CD4-positive, CD25-positive, alpha-beta regulatory T cell (primary cell): ENCODE results near the gene TEX54. TPM values are rescaled to one million over a fixed set of nuclear protein-coding genes. Genes with fewer than 3 reads are reported as not detected.
A peak's percentile ranks its signal among the peaks of the same experiment; 100 is the strongest.

Source experiments
- ATAC-seq, 2 donors: fragments of 150-1000 bp; cut with Tn5 transposase; one replicate each; pipeline ENCODE4 v1.10.0; 2021; ENCODE audit warnings: low read depth in 2 of 2, moderate number of reproducible peaks in 2 of 2, moderate library complexity in 1 of 2
- DNase-seq, 3 donors: peaks; one replicate each; pipeline versions ENCODE4 v3.0.0 to v3.0.0-alpha.2; 2012 to 2022; ENCODE audit warnings: mixed read lengths in 1 of 3
- H3K27ac ChIP-seq: one replicate; pipeline ENCODE4 v1.7.0; 2013; ENCODE audit warnings: mild to moderate bottlenecking, low read length; ENCODE audit not compliant: insufficient read depth, poor library complexity, severe bottlenecking
- H3K27me3 ChIP-seq: one replicate; pipeline ENCODE4 v1.7.0; 2013; ENCODE audit warnings: low read length; ENCODE audit not compliant: control insufficient read depth, insufficient read depth
- H3K36me3 ChIP-seq: one replicate; pipeline ENCODE4 v1.7.0; 2013; ENCODE audit warnings: mild to moderate bottlenecking, low read length, moderate library complexity; ENCODE audit not compliant: control insufficient read depth, insufficient read depth
- H3K4me1 ChIP-seq: 2 replicates; pipeline ENCODE4 v1.7.0; 2013; ENCODE audit warnings: mild to moderate bottlenecking, low read length; ENCODE audit not compliant: insufficient read depth, control insufficient read depth, poor library complexity, severe bottlenecking
- H3K4me3 ChIP-seq: one replicate; pipeline ENCODE4 v1.7.0; 2013; ENCODE audit warnings: low read depth, mild to moderate bottlenecking, low read length, moderate library complexity
- H3K9me3 ChIP-seq, 2 experiments: 1 replicate in 1 of 2; 2 replicates in 1 of 2; pipeline ENCODE4 v1.7.0; 2013; ENCODE audit warnings: low read length in 2 of 2, mild to moderate bottlenecking in 1 of 2, moderate library complexity in 1 of 2; ENCODE audit not compliant: control insufficient read depth in 2 of 2
- H3K27ac Mint-ChIP-seq, 3 donors: one replicate each; pipeline ENCODE4 v1.8.0; 2020 to 2022; ENCODE audit warnings: mild to moderate bottlenecking in 3 of 3, mixed read lengths in 3 of 3, moderate library complexity in 2 of 3
- H3K27me3 Mint-ChIP-seq: one replicate; pipeline ENCODE4 v1.8.0; 2022; ENCODE audit warnings: mild to moderate bottlenecking, mixed read lengths
- H3K36me3 Mint-ChIP-seq: one replicate; pipeline ENCODE4 v1.8.0; 2020; ENCODE audit warnings: mixed read lengths
- H3K4me1 Mint-ChIP-seq, 4 donors: one replicate each; pipeline ENCODE4 v1.8.0; 2020 to 2022; ENCODE audit warnings: mixed read lengths in 4 of 4, mild to moderate bottlenecking in 1 of 4
- H3K4me3 Mint-ChIP-seq, 4 donors: one replicate each; pipeline ENCODE4 v1.8.0; 2020 to 2022; ENCODE audit warnings: mild to moderate bottlenecking in 4 of 4, mixed read lengths in 4 of 4, moderate library complexity in 3 of 4
- H3K9me3 Mint-ChIP-seq, 7 donors: one replicate each; pipeline ENCODE4 v1.8.0; 2020 to 2022; ENCODE audit warnings: mixed read lengths in 7 of 7, mild to moderate bottlenecking in 3 of 7, moderate library complexity in 2 of 7
- polyA plus RNA-seq, 4 donors: library from polyadenylated mRNA; unstranded; fragments of 300-500 nt; fragmentation: Illumina TruSeq; gene quantifications; one replicate each; pipeline ENCODE4 v1.2.3, GENCODE V29; 2021
- total RNA-seq: library from RNA; stranded (reverse); gene quantifications from one replicate; pipeline ENCODE4 v1.2.3, GENCODE V29; 2022

Gene TEX54
- total RNA-seq (not detected), polyA plus RNA-seq (1 to 10 TPM in 2 of 4 donors, under 1 TPM in 1, not detected in 1; 0.76 to 2.2 (median 2.1) TPM)

DNA sequence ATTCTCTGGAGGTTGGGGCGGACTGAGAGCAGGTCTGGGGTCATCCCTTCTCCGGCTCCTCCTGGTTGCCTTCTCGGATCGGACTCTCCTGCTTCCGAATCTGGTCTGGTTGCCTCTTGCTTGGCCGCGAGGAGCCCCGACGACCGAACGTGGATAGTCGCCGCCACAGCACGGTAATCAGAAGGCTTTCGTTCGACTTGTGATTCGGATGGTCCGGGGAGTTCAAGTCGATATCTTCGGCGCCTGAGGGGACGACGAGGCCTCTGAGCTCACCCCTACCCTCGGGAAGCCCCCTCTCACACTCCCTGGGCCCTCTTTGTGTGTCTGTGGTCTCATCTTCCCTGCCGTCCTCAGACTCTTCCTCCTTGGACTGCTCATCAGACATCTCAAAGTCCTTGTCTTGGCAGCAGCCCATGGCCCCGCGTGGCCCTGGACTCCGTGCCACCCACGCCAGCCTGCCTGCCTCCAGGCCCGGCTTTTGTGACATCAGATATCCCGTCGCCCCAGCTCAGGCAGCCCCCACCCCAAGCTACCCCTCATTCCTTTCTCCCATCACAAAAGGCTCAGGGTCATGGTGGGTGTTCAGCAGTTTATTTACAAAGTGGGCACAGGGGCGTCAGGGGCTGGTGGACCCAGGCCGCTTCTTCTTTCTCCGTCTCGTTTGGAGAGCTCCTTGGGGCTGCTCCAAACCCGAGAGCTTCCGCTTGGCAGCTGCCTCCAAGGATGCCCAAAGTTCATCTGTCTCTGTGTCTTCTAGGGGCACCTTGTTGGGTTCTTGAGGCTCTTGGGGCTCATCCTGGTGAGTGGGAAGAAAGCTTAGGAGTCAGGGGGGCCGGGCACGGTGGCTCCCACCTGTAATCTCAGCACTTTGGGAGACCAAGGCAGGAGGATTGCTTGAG is at the start of gene TEX54:
Gene TEX54 (minus strand): TSS at position 506 of the 899 bp plus-strand sequence.
- H3K27me3 ChIP-seq: no peaks in the 10 kb centered on the region
- Mint-ChIP-seq H3K4me1 (peaks cover 0 to 62% (median 25%) of the 10 kb centered on the region in 4 donors), H3K36me3 (peaks cover 18% of the 10 kb centered on the region), H3K4me3 (peak within 1 kb of the TSS; percentile 96 to 100 (median 98)), H3K9me3 (no peaks in the 10 kb centered on the region), H3K27ac (peak within 1 kb of the TSS; percentile 96 to 100 (median 100)), H3K27me3 (no peaks in the 10 kb centered on the region)
- DNase-seq (no peak), ATAC-seq (no peak)
- H3K4me1 ChIP-seq: peaks cover 32% of the 10 kb centered on the region
- H3K4me3 ChIP-seq: peak within 1 kb of the TSS; percentile 78
- H3K36me3 ChIP-seq: peaks cover 23% of the 10 kb centered on the region
- H3K27ac ChIP-seq: peak within 1 kb of the TSS; percentile 98
- H3K9me3 ChIP-seq: no peaks in the 10 kb centered on the region

GRCh38 chr11:62882431-62882749 is 49.7 kb upstream of the TEX54 start:
- Mint-ChIP-seq H3K4me3 (peak overlapping the region; percentile 97 to 100 (median 100)), H3K27ac (peak overlapping the region; percentile 99 to 100 (median 100)), H3K4me1 (peaks cover 11 to 63% (median 45%) of the 10 kb centered on the region in 4 donors), H3K9me3 (no peaks in the 10 kb centered on the region), H3K36me3 (peaks cover 40% of the 10 kb centered on the region), H3K27me3 (peaks cover 8% of the 10 kb centered on the region)
- Histone ChIP-seq H3K27me3 (no peaks in the 10 kb centered on the region), H3K4me1 (peaks cover 42% of the 10 kb centered on the region), H3K9me3 (no peaks in the 10 kb centered on the region), H3K4me3 (peak overlapping the region; percentile 96), H3K27ac (peak overlapping the region; percentile 98), H3K36me3 (peaks cover 48% of the 10 kb centered on the region)
- DNase-seq: peak in 1 of 3 donors; percentile 30
- ATAC-seq: no peak

- peak; percentile 74 to 77 for ATAC-seq
- Histone ChIP-seq H3K9me3 (no peaks in the 10 kb centered on the region), H3K4me1 (peaks cover 42% of the 10 kb centered on the region), H3K4me3 (peak overlapping the region; percentile 96), H3K27me3 (no peaks in the 10 kb centered on the region), H3K36me3 (peaks cover 42% of the 10 kb centered on the region), H3K27ac (peak overlapping the region; percentile 98)
- Mint-ChIP-seq H3K36me3 (peaks cover 37% of the 10 kb centered on the region), H3K4me1 (peaks cover 11 to 61% (median 43%) of the 10 kb centered on the region in 4 donors), H3K9me3 (no peaks in the 10 kb centered on the region), H3K4me3 (peak overlapping the region; percentile 97 to 100 (median 100)), H3K27ac (peak overlapping the region; percentile 99 to 100 (median 100)), H3K27me3 (peaks cover 8% of the 10 kb centered on the region)
- peak; percentile 90 to 96 (median 93) for DNase-seq
Measured at GRCh38 chr11:62881579-62882430, 49.2 kb upstream of the TEX54 start.

GRCh38 chr11:62880803-62881578 is 48.4 kb upstream of the TEX54 start, which contains the start of gene SLC3A2:
Gene SLC3A2 (plus strand): TSS chr11:62880896. CDS start chr11:62881024, 128 bp downstream.
- peak within 1 kb of the TSS; percentile 97 to 100 (median 100) for H3K4me3 Mint-ChIP-seq
- peaks cover 11 to 67% (median 42%) of the 10 kb centered on the region in 4 donors for H3K4me1 Mint-ChIP-seq
- peak; percentile 81 to 94 (median 90) for DNase-seq
- H3K27me3 ChIP-seq: no peaks in the 10 kb centered on the region
- peaks cover 36% of the 10 kb centered on the region for H3K36me3 Mint-ChIP-seq
- H3K27ac Mint-ChIP-seq: peak within 1 kb of the TSS; percentile 99 to 100 (median 100)
- peak; percentile 79 to 80 for ATAC-seq
- H3K4me3 ChIP-seq: peak within 1 kb of the TSS; percentile 96
- H3K27ac ChIP-seq: peak within 1 kb of the TSS; percentile 98
- H3K4me1 ChIP-seq: peaks cover 42% of the 10 kb centered on the region
- H3K9me3 Mint-ChIP-seq: no peaks in the 10 kb centered on the region
- H3K27me3 Mint-ChIP-seq: peaks cover 8% of the 10 kb centered on the region
- H3K36me3 ChIP-seq: peaks cover 34% of the 10 kb centered on the region
- no peaks in the 10 kb centered on the region for H3K9me3 ChIP-seq

- no peak for ATAC-seq
Measured at GRCh38 chr11:62880231-62880802, 47.7 kb upstream of the TEX54 start.

DNA sequence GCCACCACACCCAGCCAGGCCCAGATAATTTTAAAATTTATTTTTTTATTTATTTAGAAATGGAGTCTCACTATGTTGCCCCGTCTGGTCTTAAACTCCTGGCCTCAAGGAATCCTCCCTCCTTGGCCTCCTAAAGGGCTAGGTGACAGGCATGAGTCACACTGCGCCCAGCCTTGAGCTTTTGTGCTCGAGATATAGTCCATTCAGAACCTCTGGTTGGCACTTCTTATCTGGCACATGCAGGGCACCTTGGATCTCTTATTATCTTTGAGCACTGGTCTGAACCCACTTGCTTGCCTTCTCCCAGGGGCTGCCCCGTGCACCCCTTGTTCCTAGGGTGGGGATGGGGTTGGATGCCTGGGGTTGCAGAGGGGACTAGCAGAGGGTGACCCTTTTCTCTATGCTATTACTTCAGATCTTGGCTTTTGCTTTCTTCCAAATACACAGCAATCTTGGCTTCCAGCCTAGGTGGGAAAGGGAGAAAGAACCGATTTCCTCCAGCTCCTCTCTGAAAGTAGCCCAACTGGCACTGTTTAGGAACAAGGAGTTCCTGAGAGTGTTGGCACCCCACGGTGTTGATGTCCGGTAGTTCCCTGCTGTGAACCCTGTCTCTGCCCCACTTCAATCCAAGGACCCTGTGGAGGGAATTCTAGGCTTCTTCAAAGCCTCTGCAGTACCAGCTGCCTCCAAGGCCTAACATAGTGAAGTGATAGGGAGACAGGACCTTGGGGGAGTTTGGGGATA is 46.8 kb upstream of the TEX54 start:
- Mint-ChIP-seq H3K4me3 (peak overlapping the region; percentile 97 to 100 (median 100)), H3K36me3 (peaks cover 27% of the 10 kb centered on the region), H3K27me3 (peaks cover 8% of the 10 kb centered on the region), H3K4me1 (peaks cover 11 to 60% (median 36%) of the 10 kb centered on the region in 4 donors), H3K9me3 (no peaks in the 10 kb centered on the region), H3K27ac (peak overlapping the region in 2 of 3 donors; percentile 99 to 100)
- ATAC-seq (no peak), DNase-seq (no peak)
- no peaks in the 10 kb centered on the region for H3K27me3 ChIP-seq
- peaks cover 18% of the 10 kb centered on the region for H3K36me3 ChIP-seq
- no peaks in the 10 kb centered on the region for H3K9me3 ChIP-seq
- H3K4me1 ChIP-seq: peaks cover 42% of the 10 kb centered on the region
- H3K27ac ChIP-seq: peak overlapping the region; percentile 98
- H3K4me3 ChIP-seq: no peak overlapping the region

More at GRCh38 chr11:62880231-62880802, 47.7 kb upstream of the TEX54 start:
- peaks cover 11 to 64% (median 40%) of the 10 kb centered on the region in 4 donors for H3K4me1 Mint-ChIP-seq
- Histone ChIP-seq H3K36me3 (peaks cover 27% of the 10 kb centered on the region), H3K9me3 (no peaks in the 10 kb centered on the region), H3K4me3 (peak overlapping the region; percentile 81), H3K27ac (peak overlapping the region; percentile 98), H3K27me3 (no peaks in the 10 kb centered on the region), H3K4me1 (peaks cover 42% of the 10 kb centered on the region)
- peak overlapping the region; percentile 97 to 100 (median 100) for H3K4me3 Mint-ChIP-seq
- H3K27me3 Mint-ChIP-seq: peaks cover 8% of the 10 kb centered on the region
- H3K27ac Mint-ChIP-seq: peak overlapping the region; percentile 99 to 100 (median 100)
- peaks cover 32% of the 10 kb centered on the region for H3K36me3 Mint-ChIP-seq
- no peak for DNase-seq
- no peaks in the 10 kb centered on the region for H3K9me3 Mint-ChIP-seq
